Measurements from ENCODE around the gene NBPF1.
"Not testable (repeated sequence)": the region's sequence is repeated elsewhere in the genome, so short reads cannot be mapped to it uniquely, and the experiment has no call there.

DNA sequence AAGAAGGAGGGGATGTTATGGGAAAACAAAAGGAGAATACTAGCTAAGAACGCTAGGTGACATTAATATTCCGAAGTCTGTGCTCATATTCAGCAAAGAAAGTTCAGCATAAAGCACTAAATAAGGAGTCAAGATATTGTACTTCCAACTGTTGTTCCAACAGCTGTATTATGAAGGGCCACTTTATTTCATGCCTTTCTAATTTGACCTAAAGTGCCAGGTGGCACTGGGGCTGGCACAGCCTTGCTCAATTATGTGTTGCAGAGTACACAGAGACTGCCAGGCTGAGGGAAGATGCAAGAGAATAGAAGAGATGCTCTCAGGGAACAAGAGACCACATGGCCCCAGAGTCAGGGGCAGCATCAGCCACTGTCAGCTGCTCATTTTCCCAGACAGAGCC is 9.7 kb downstream of the NBPF1 start:
- not testable (repeated sequence) for TF ChIP-seq POLR2AphosphoS5, CTCF (IDR thresholded peaks at IDR 0.05)
